SU-DHL-6 (cell line): ENCODE data around the gene IFRD2.

ENCODE experiments used
- CTCF ChIP-seq: fragments of 200-600 bp; sonication (generic); IDR thresholded peaks from one replicate; pipeline ENCODE4 v1.5.1; 2017; ENCODE audit warnings: antibody characterized with exemption, mild to moderate bottlenecking, low read length, moderate library complexity; ENCODE audit not compliant: insufficient read depth, poor library complexity, severe bottlenecking
- EZH2phosphoT487 ChIP-seq: fragments of 200-600 bp; sonication (generic), shearing (Covaris generic); conservative IDR thresholded peaks from 2 replicates; pipeline ENCODE4 v1.6.1; 2018; ENCODE audit warnings: mild to moderate bottlenecking, antibody characterized with exemption, low read length, moderate library complexity, mixed read lengths

- TF ChIP-seq CTCF (no peak), EZH2phosphoT487 (no peak)
These were observed 5.9 kb upstream of the IFRD2 start for GRCh38 chr3:50297896-50298725.
